Natural killer cell treated with Interleukin-12 subunit alpha and Interleukin-12 subunit beta and Interleukin-15 and Interleukin-18, amount 100 ng/mL, for 72 hours (primary cell): ENCODE measurements around the gene EFCAB9. TPM values are rescaled to one million over a fixed set of nuclear protein-coding genes. Genes with fewer than 3 reads are reported as not detected.

Experiments used
- ATAC-seq, 2 donors: fragments of 150-1000 bp; cut with Tn5 transposase in 1 of 2; sonication (Bioruptor Pico), chemical (Tn5 transposase) in 1 of 2; 2 replicates each; pipeline ENCODE4 v1.10.0; 2021
- DNase-seq: peaks from one replicate; pipeline ENCODE4 v3.0.0; 2022; ENCODE audit warnings: low spot score
- H3K27ac Mint-ChIP-seq, 2 donors: 1 replicate in 1 of 2; 2 replicates in 1 of 2; pipeline ENCODE4 v1.8.0; 2022; ENCODE audit warnings: mixed read lengths in 2 of 2, mild to moderate bottlenecking in 1 of 2, moderate library complexity in 1 of 2
- H3K27me3 Mint-ChIP-seq, 2 donors: 1 replicate in 1 of 2; 2 replicates in 1 of 2; pipeline ENCODE4 v1.8.0; 2022; ENCODE audit warnings: mixed read lengths in 2 of 2
- H3K36me3 Mint-ChIP-seq: one replicate; pipeline ENCODE4 v1.8.0; 2022; ENCODE audit warnings: mixed read lengths
- H3K4me1 Mint-ChIP-seq, 2 donors: 1 replicate in 1 of 2; 2 replicates in 1 of 2; pipeline ENCODE4 v1.8.0; 2022; ENCODE audit warnings: low read depth in 2 of 2, mixed read lengths in 2 of 2, mild to moderate bottlenecking in 1 of 2
- H3K4me3 Mint-ChIP-seq: one replicate; pipeline ENCODE4 v1.8.0; 2022; ENCODE audit warnings: mixed read lengths
- H3K9me3 Mint-ChIP-seq: 2 replicates; pipeline ENCODE4 v1.8.0; 2022; ENCODE audit warnings: mixed read lengths
- total RNA-seq, 2 donors: library from RNA; stranded (reverse); gene quantifications; one replicate each; pipeline ENCODE4 v1.2.3, GENCODE V29; 2022

Gene EFCAB9
- total RNA-seq, 2 donors from 2014 or later: not detected

GRCh38 chr5:172171118-172171517, 22.9 kb upstream of the EFCAB9 start:
- DNase-seq (no peak), ATAC-seq (no peak)
- peaks cover 6% of the 10 kb centered on the region for H3K36me3 Mint-ChIP-seq
- peak overlapping the region; percentile 97 to 99 for H3K27ac Mint-ChIP-seq
- H3K4me3 Mint-ChIP-seq: peak overlapping the region; percentile 68
- H3K27me3 Mint-ChIP-seq: no peaks in the 10 kb centered on the region
- H3K4me1 Mint-ChIP-seq: peaks cover 85 to 89% of the 10 kb centered on the region in 2 donors
- no peaks in the 10 kb centered on the region for H3K9me3 Mint-ChIP-seq

GRCh38 chr5:172172912-172173563, 20.9 kb upstream of the EFCAB9 start:
- DNase-seq (no peak), ATAC-seq (no peak)
- Mint-ChIP-seq H3K4me1 (peaks cover 84 to 90% of the 10 kb centered on the region in 2 donors), H3K27ac (peak overlapping the region; percentile 97 to 99), H3K27me3 (no peaks in the 10 kb centered on the region), H3K9me3 (no peaks in the 10 kb centered on the region), H3K4me3 (peak overlapping the region; percentile 90), H3K36me3 (peaks cover 6% of the 10 kb centered on the region)

DNA sequence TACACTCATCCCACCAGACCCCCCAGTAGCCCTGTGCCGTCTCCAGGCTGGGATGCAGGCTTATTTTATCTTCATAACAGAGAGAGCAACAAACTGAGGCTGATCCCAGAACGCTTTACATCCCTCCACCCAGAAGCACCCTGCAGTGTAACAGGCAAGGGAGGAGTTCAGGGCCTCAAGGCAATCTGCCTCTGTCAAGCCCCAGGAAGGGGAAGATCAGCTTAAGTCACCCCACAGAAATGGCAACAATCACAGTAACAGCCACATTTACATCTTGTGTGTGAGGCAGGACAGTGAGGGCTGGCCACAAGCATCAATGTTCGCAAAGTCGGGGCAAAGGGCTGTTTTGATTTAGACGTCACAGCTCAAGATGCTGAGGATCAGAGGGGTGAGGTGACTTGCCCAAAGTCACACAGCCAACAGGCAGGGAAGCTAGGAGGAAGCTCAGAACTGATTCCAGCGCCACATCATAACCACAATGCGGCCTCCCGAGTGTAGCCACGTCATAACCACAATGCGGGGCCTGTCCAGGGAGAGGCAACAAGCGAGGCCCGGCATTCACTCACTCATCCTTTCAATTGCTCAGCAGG, 20.3 kb upstream of the EFCAB9 start:
- H3K4me1 Mint-ChIP-seq: peaks cover 84 to 91% of the 10 kb centered on the region in 2 donors
- H3K9me3 Mint-ChIP-seq: no peaks in the 10 kb centered on the region
- no peaks in the 10 kb centered on the region for H3K27me3 Mint-ChIP-seq
- peak overlapping the region; percentile 90 for H3K4me3 Mint-ChIP-seq
- peak overlapping the region; percentile 97 to 99 for H3K27ac Mint-ChIP-seq
- DNase-seq (peak; percentile 88), ATAC-seq (peak; percentile 68 to 69)
- H3K36me3 Mint-ChIP-seq: peaks cover 6% of the 10 kb centered on the region

GRCh38 chr5:172175263-172175719, 18.7 kb upstream of the EFCAB9 start:
- ATAC-seq (peak; percentile 84 to 86), DNase-seq (peak; percentile 94)
- Mint-ChIP-seq H3K4me3 (peak overlapping the region; percentile 90), H3K9me3 (no peaks in the 10 kb centered on the region), H3K4me1 (peaks cover 82 to 89% of the 10 kb centered on the region in 2 donors), H3K36me3 (peaks cover 2% of the 10 kb centered on the region), H3K27ac (peak overlapping the region; percentile 97 to 99), H3K27me3 (no peaks in the 10 kb centered on the region)

DNA sequence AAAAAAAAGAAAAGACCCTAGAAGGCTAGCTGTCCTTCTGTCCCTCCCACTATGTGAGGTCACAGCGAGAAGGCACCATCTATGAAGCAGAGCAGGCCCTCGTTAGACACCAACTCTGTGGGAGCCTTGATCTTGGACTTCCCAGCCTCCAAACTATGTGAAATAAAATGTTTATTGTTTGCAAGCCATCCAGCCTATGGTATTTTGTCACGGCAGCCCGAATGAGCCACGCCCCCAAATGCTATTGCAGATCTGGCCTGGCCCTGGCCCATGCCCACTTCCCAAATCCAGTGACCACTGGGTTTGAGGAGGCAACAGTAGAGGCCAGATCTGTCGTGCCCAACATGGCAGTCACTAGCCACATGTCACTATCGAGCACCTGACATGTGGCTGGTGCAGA, 16.8 kb upstream of the EFCAB9 start:
- no peaks in the 10 kb centered on the region for H3K27me3 Mint-ChIP-seq
- no peak for DNase-seq
- H3K27ac Mint-ChIP-seq: peak overlapping the region; percentile 97 to 99
- peaks cover 78 to 80% of the 10 kb centered on the region in 2 donors for H3K4me1 Mint-ChIP-seq
- H3K36me3 Mint-ChIP-seq: no peaks in the 10 kb centered on the region
- no peak for ATAC-seq
- H3K9me3 Mint-ChIP-seq: no peaks in the 10 kb centered on the region
- peak overlapping the region; percentile 90 for H3K4me3 Mint-ChIP-seq

- Mint-ChIP-seq H3K4me3 (peak overlapping the region; percentile 90), H3K27me3 (no peaks in the 10 kb centered on the region), H3K27ac (peak overlapping the region; percentile 94 to 97), H3K9me3 (no peaks in the 10 kb centered on the region), H3K36me3 (no peaks in the 10 kb centered on the region), H3K4me1 (peaks cover 72 to 77% of the 10 kb centered on the region in 2 donors)
- peak; percentile 74 for DNase-seq
- ATAC-seq: peak; percentile 14 to 41
Observed at GRCh38 chr5:172178301-172178987, 15.5 kb upstream of the EFCAB9 start.

- Mint-ChIP-seq H3K4me1 (peaks cover 67 to 72% of the 10 kb centered on the region in 2 donors), H3K27me3 (no peaks in the 10 kb centered on the region), H3K27ac (peak overlapping the region; percentile 94 to 97), H3K4me3 (peak overlapping the region; percentile 90), H3K36me3 (no peaks in the 10 kb centered on the region), H3K9me3 (no peaks in the 10 kb centered on the region)
- peak; percentile 82 for DNase-seq
- ATAC-seq: peak; percentile 70 to 71
Observed at GRCh38 chr5:172178991-172179989, 14.7 kb upstream of the EFCAB9 start.

DNA sequence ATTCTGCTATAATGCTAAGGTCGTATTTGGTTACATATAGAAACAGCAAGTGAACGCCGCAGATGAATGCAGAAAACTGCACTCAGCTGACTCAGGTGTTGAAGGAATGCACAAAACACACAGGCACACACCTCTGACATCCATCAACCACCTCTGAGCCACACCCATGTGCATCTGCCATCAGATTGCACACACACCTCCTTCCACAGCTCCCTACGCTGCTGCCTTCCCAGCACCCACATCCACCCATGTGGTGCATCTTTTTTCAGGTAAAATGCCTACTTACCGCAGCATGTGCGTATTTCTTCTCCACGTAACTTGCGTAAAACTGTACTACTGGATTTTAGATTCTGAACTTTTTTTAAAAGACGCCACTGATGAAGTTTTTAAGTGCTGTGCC, 13.0 kb upstream of the EFCAB9 start:
- peak overlapping the region; percentile 90 for H3K4me3 Mint-ChIP-seq
- peak overlapping the region; percentile 94 to 97 for H3K27ac Mint-ChIP-seq
- no peaks in the 10 kb centered on the region for H3K27me3 Mint-ChIP-seq
- H3K4me1 Mint-ChIP-seq: peaks cover 65 to 72% of the 10 kb centered on the region in 2 donors
- no peak for ATAC-seq
- DNase-seq: no peak
- no peaks in the 10 kb centered on the region for H3K36me3 Mint-ChIP-seq
- no peaks in the 10 kb centered on the region for H3K9me3 Mint-ChIP-seq

DNA sequence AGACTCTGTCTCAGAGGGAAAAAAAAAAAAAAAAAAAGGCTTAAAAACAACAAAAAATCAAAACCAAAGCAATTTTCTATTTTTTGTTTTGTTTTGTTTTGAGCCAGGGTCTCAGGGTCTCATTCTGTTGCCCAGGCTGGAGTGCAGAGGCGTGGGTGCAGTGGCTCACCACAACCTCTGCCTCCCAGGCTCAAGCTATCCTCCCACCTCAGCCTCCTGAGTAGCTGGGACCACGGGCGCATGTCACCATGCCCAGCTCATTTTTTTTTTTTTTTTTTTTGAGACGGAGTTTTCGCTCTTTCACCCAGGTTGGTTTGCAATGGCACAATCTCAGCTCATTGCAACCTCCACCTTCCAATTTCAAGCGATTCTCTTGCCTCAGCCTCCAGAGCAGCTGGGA, 11.7 kb upstream of the EFCAB9 start:
- no peaks in the 10 kb centered on the region for H3K36me3 Mint-ChIP-seq
- H3K4me1 Mint-ChIP-seq: peaks cover 61 to 64% of the 10 kb centered on the region in 2 donors
- H3K4me3 Mint-ChIP-seq: no peak overlapping the region
- DNase-seq: no peak
- H3K27ac Mint-ChIP-seq: peak overlapping the region; percentile 79 to 94
- ATAC-seq: no peak
- no peaks in the 10 kb centered on the region for H3K27me3 Mint-ChIP-seq
- H3K9me3 Mint-ChIP-seq: no peaks in the 10 kb centered on the region

GRCh38 chr5:172183881-172184280, 10.1 kb upstream of the EFCAB9 start:
- H3K27me3 Mint-ChIP-seq: no peaks in the 10 kb centered on the region
- peaks cover 46 to 51% of the 10 kb centered on the region in 2 donors for H3K4me1 Mint-ChIP-seq
- ATAC-seq (no peak), DNase-seq (no peak)
- no peaks in the 10 kb centered on the region for H3K36me3 Mint-ChIP-seq
- peak overlapping the region; percentile 79 to 94 for H3K27ac Mint-ChIP-seq
- peak overlapping the region; percentile 91 for H3K4me3 Mint-ChIP-seq
- H3K9me3 Mint-ChIP-seq: no peaks in the 10 kb centered on the region

GRCh38 chr5:172185096-172185461, 8.9 kb upstream of the EFCAB9 start:
- peak overlapping the region; percentile 79 to 94 for H3K27ac Mint-ChIP-seq
- no peak for DNase-seq
- peaks cover 34 to 46% of the 10 kb centered on the region in 2 donors for H3K4me1 Mint-ChIP-seq
- peak overlapping the region; percentile 91 for H3K4me3 Mint-ChIP-seq
- no peak for ATAC-seq
- H3K36me3 Mint-ChIP-seq: no peaks in the 10 kb centered on the region
- H3K27me3 Mint-ChIP-seq: no peaks in the 10 kb centered on the region
- no peaks in the 10 kb centered on the region for H3K9me3 Mint-ChIP-seq

GRCh38 chr5:172186114-172186695, 7.8 kb upstream of the EFCAB9 start:
- Mint-ChIP-seq H3K36me3 (no peaks in the 10 kb centered on the region), H3K4me1 (peaks cover 28 to 40% of the 10 kb centered on the region in 2 donors), H3K27ac (peak overlapping the region; percentile 79 to 94), H3K9me3 (no peaks in the 10 kb centered on the region), H3K4me3 (peak overlapping the region; percentile 91), H3K27me3 (no peaks in the 10 kb centered on the region)
- DNase-seq: no peak
- ATAC-seq: no peak
